Activated B cell treated with CpG ODN at 0.5 μM for 24 hours (primary cell): ENCODE data around the gene ADAM19. TPM values are rescaled to one million over a fixed set of nuclear protein-coding genes. Genes with fewer than 3 reads are reported as not detected.

ENCODE experiments used
- ATAC-seq: fragments of 200-7000 bp; cut with Tn5 transposase; one replicate; pipeline ENCODE4 v1.10.0; 2021; ENCODE audit warnings: low read depth, mild to moderate bottlenecking, moderate library complexity
- CTCF ChIA-PET: fragments of 350-600 bp; sonication (Branson Sonifier 250); formaldehyde crosslinking; loops from one replicate; lab custom pipeline; 2021; ENCODE audit warnings: antibody characterized with exemption; lab: Charles Lee
- POLR2A ChIA-PET: fragments of 350-600 bp; sonication (Branson Sonifier 250); formaldehyde crosslinking; loops from one replicate; lab custom pipeline; 2021; ENCODE audit warnings: antibody characterized with exemption; lab: Charles Lee
- DNase-seq: peaks from one replicate; pipeline ENCODE4 v3.0.0; 2022
- H3K27ac Mint-ChIP-seq: one replicate; pipeline ENCODE4 v1.8.0; 2020; ENCODE audit warnings: mixed read lengths
- H3K27me3 Mint-ChIP-seq: one replicate; pipeline ENCODE4 v1.8.0; 2021; ENCODE audit warnings: mixed read lengths
- H3K36me3 Mint-ChIP-seq: one replicate; pipeline ENCODE4 v1.8.0; 2021; ENCODE audit warnings: low read depth, mixed read lengths
- H3K4me1 Mint-ChIP-seq: one replicate; pipeline ENCODE4 v1.8.0; 2021; ENCODE audit warnings: mixed read lengths
- H3K4me3 Mint-ChIP-seq: one replicate; pipeline ENCODE4 v1.8.0; 2020; ENCODE audit warnings: mild to moderate bottlenecking, mixed read lengths
- H3K9me3 Mint-ChIP-seq: one replicate; pipeline ENCODE4 v1.8.0; 2020; ENCODE audit warnings: mixed read lengths
- intact Hi-C: fragments of 100-400 bp; cut with micrococcal nuclease; formaldehyde crosslinking; loops from one replicate; pipeline ENCODE4 v1.15.1; 2024
- total RNA-seq: library from RNA; stranded (reverse); gene quantifications from 2 replicates; pipeline ENCODE4 v1.2.3, GENCODE V29; 2022
- TF ChIP-seq, protein P1 (sequence below): fragments of 200-600 bp; IDR thresholded peaks from one replicate; pipeline ENCODE4 v1.8.0; 2022; ENCODE audit warnings: antibody characterized with exemption, mild to moderate bottlenecking

The ADAM19 gene
- total RNA-seq, 1 donor from 2014 or later = 136 TPM

DNA sequence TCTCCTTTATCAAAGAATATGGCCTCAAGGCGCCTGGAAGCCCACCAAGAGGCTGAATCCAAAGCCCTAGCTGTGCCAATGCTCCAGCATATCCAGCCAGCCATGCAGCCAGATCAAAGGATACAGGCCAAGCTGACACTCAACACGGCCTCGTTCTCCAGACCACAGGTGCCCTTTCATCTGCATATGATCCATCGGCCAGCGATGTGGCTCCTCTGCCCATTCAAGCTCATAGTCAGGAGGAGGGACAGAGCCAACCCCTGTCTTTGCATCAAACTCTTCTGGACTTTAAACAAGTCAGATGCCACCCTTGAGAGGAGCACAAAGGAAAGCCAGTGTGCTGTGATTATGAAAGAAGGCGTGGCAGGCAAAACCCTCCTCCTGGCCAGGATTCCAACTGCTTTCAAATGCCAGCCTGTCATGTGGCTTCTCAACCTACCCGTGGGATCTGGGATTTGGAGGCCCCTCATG is 42.5 kb downstream of the ADAM19 start:
- intact Hi-C loops = no loop called here
- no peak for ATAC-seq
- Mint-ChIP-seq H3K27me3 (no peaks in the 10 kb centered on the region), H3K4me1 (peaks cover 67% of the 10 kb centered on the region), H3K36me3 (peaks cover 95% of the 10 kb centered on the region), H3K9me3 (no peaks in the 10 kb centered on the region), H3K27ac (peak overlapping the region; percentile 63), H3K4me3 (no peak overlapping the region)
- CTCF ChIA-PET = no interaction called here
- POLR2A ChIA-PET = interaction anchor here (1.7 kb wide), 1 partner anchor 61 kb away, joined by 3 read pairs; no protein-coding TSS in a partner anchor
- TF ChIP-seq, protein P1, sequence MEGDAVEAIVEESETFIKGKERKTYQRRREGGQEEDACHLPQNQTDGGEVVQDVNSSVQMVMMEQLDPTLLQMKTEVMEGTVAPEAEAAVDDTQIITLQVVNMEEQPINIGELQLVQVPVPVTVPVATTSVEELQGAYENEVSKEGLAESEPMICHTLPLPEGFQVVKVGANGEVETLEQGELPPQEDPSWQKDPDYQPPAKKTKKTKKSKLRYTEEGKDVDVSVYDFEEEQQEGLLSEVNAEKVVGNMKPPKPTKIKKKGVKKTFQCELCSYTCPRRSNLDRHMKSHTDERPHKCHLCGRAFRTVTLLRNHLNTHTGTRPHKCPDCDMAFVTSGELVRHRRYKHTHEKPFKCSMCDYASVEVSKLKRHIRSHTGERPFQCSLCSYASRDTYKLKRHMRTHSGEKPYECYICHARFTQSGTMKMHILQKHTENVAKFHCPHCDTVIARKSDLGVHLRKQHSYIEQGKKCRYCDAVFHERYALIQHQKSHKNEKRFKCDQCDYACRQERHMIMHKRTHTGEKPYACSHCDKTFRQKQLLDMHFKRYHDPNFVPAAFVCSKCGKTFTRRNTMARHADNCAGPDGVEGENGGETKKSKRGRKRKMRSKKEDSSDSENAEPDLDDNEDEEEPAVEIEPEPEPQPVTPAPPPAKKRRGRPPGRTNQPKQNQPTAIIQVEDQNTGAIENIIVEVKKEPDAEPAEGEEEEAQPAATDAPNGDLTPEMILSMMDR = no peak
- DNase-seq = no peak

DNA sequence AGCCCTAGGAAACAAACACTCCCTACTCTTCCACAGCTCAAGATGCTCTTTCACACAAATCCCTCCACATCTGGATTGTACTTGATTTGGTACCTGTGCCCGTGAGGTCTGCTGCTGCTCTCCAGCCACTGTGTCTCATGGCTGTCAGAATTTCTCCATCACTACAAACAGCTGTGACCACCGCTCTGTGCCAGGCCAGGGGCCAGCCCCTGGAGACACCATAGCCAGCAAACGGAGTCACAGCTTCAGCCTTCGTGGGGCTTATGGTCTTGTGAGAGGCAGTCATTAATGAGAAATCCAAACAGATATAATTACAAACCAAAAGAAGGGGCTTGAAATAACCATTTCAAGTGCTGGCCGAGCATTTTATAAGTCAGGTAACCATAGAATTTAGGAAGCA is 43.6 kb downstream of the ADAM19 start:
- intact Hi-C loops = no loop called here
- TF ChIP-seq, protein P1 = no peak
- H3K9me3 Mint-ChIP-seq = no peaks in the 10 kb centered on the region
- DNase-seq (no peak), ATAC-seq (no peak)
- CTCF ChIA-PET = no interaction called here
- H3K27ac Mint-ChIP-seq = peak overlapping the region; percentile 52
- peaks cover 72% of the 10 kb centered on the region for H3K4me1 Mint-ChIP-seq
- H3K4me3 Mint-ChIP-seq = no peak overlapping the region
- H3K27me3 Mint-ChIP-seq = no peaks in the 10 kb centered on the region
- POLR2A ChIA-PET = interaction anchor here (0.7 to 3.6 kb wide), 3 partner anchors 12 to 1378 kb away, joined by 3 to 16 read pairs (median 4); no protein-coding TSS in a partner anchor
- H3K36me3 Mint-ChIP-seq = peaks cover 97% of the 10 kb centered on the region

DNA sequence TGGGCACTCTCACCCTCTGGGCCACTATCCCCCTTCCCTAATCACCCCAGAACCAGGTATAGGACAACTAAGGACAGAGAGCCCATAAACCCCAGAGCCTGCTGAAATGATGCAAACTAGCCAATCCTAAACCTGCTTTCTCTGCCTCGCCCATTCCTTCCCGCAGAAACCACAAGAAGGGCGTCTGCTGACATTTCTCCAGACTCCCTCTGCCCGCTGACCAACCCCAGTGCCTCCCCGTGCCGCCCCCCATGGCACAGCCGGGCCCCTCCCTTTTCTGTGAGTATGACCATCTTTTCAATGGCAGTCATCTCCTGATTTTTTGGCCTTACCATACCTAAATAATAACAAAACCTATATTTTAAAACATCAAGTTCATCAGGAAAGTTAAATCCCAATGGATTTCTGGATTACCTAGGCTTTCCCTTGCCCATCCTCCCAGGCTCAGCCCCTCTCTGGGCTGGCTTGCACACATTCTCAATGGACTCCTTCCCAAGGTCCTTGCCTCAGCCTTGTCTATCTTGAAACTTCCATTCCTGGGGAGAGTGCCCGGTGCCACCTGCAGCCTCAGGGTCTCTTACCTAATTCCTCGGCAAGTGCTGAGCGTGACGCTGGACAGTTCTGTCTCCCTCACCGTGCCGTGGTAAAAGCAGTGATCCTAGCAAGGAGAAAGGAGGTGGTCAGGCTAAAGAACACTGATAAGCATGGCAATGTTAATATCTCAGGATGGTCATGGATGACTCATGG is 45.2 kb downstream of the ADAM19 start:
- DNase-seq (no peak), ATAC-seq (no peak)
- Mint-ChIP-seq H3K27ac (peak overlapping the region; percentile 74), H3K27me3 (no peaks in the 10 kb centered on the region), H3K9me3 (no peaks in the 10 kb centered on the region), H3K4me1 (peaks cover 71% of the 10 kb centered on the region), H3K36me3 (peaks cover 93% of the 10 kb centered on the region), H3K4me3 (no peak overlapping the region)
- CTCF ChIA-PET = no interaction called here
- TF ChIP-seq, protein P1 = no peak
- POLR2A ChIA-PET = interaction anchor here (3.6 kb wide), 1 partner anchor 10 kb away, joined by 16 read pairs; no protein-coding TSS in a partner anchor
- intact Hi-C loops = no loop called here

DNA sequence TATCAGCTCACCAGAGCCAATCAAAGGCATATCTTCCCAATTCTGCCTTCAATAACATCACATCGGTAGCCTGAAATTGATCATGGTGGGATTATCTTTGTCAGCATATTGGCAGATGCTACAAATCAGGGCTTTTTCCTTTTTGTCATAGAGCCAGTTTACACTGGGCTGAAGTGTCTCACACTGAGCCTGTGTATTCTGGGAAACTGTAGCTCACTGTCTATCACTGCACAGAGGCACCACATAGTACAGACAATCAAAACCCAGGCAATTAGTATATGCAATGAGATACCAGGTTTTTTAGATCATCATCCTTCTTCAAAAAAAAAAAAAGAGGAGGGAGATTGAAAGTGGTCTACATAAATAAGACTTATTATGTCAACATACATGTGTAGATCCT is 46.6 kb downstream of the ADAM19 start:
- Mint-ChIP-seq H3K4me1 (peaks cover 75% of the 10 kb centered on the region), H3K9me3 (no peaks in the 10 kb centered on the region), H3K4me3 (no peak overlapping the region), H3K27ac (no peak overlapping the region), H3K36me3 (peaks cover 94% of the 10 kb centered on the region), H3K27me3 (no peaks in the 10 kb centered on the region)
- TF ChIP-seq, protein P1 = no peak
- no peak for DNase-seq
- no peak for ATAC-seq
- intact Hi-C loops = no loop called here
- ChIA-PET POLR2A (interaction anchor here (0.7 to 3.6 kb wide), 2 partner anchors 9 to 68 kb away, joined by 5 to 16 read pairs; no protein-coding TSS in a partner anchor), CTCF (interaction anchor here (0.6 to 1.7 kb wide), 2 partner anchors 190 to 214 kb away, joined by 4 read pairs; no protein-coding TSS in a partner anchor)

DNA sequence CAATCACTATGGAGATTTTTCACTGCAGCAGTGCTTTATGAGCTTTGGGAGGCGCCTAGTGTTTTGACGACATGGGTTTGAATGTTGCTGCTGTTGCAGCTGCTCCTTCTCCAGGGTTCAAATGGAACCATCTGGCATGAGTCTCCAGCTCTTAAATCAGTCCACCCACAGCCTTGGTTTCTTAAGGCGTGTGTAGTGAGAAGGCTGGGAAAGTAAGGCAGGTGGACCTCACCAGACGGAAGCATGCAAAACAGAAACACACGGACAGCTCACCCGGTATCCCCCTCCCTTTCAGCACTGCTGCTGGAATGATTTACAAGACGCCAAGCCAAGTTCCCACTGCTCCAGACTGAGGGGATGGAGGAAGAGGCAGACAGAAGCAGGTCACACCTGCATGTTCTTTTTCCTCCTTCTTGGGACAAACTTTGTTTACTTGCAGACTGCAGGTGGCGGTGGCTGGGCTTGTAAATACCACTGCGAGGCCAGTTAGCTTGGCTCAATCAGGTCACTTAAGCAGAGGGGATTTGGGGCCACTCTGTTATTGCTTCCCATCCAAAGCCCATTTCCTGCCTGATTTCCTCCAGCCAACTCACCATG is 47.4 kb downstream of the ADAM19 start:
- no peak for DNase-seq
- H3K4me1 Mint-ChIP-seq = peaks cover 83% of the 10 kb centered on the region
- POLR2A ChIA-PET = interaction anchor here (0.6 kb wide), 1 partner anchor 10 kb away, joined by 3 read pairs; no protein-coding TSS in a partner anchor
- ATAC-seq = no peak
- peaks cover 96% of the 10 kb centered on the region for H3K36me3 Mint-ChIP-seq
- H3K9me3 Mint-ChIP-seq = no peaks in the 10 kb centered on the region
- peak overlapping the region; percentile 61 for H3K27ac Mint-ChIP-seq
- H3K27me3 Mint-ChIP-seq = no peaks in the 10 kb centered on the region
- TF ChIP-seq, protein P1 = no peak
- intact Hi-C loops = no loop called here
- no peak overlapping the region for H3K4me3 Mint-ChIP-seq
- CTCF ChIA-PET = interaction anchor here (1.7 kb wide), 1 partner anchor 215 kb away, joined by 4 read pairs; no protein-coding TSS in a partner anchor
